Frontal cortex (tissue), 4 donors: ENCODE data around the gene RNF223. TPM values are rescaled to one million over a fixed set of nuclear protein-coding genes. Genes with fewer than 3 reads are reported as not detected.

Experiments
- DNase-seq, 2 donors: peaks; one replicate each; pipeline ENCODE4 v3.0.0; 2012; ENCODE audit warnings: low spot score in 2 of 2
- FAIRE-seq: peaks from 2 replicates; lab custom pipeline; 2012; peaks lifted over from hg19 to GRCh38; lab: Jason Lieb, UNC
- total RNA-seq: library from RNA; depleted of rRNA; stranded (reverse); fragments of >200 nt; gene quantifications from one replicate; pipeline ENCODE4 v1.2.3, GENCODE V29; 2014
- donor health status: control.
- donor health status: control.
- donor health status: control.

RNF223 gene
- total RNA-seq, 1 donor from 2014 or later = not detected

DNA sequence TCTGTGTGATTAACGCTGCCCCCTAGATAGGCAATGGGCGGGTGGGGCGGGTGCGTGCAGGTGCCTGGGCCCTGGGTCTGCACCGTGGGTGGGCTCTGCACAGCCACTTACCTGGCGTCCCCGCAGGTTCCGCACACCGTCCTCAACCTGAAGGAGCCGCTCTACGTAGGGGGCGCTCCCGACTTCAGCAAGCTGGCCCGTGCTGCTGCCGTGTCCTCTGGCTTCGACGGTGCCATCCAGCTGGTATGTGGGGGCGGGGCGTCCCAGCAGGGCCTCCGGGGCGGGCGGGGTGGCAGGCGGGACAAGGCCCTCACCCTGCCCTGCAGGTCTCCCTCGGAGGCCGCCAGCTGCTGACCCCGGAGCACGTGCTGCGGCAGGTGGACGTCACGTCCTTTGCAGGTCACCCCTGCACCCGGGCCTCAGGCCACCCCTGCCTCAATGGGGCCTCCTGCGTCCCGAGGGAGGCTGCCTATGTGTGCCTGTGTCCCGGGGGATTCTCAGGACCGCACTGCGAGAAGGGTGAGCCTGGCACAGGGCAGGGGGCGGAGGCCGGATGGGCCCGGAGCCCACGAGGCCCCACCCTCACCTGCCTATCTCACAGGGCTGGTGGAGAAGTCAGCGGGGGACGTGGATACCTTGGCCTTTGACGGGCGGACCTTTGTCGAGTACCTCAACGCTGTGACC lies 22.8 kb downstream of the RNF223 start:
- no peak for FAIRE-seq
- no peak for DNase-seq

DNA sequence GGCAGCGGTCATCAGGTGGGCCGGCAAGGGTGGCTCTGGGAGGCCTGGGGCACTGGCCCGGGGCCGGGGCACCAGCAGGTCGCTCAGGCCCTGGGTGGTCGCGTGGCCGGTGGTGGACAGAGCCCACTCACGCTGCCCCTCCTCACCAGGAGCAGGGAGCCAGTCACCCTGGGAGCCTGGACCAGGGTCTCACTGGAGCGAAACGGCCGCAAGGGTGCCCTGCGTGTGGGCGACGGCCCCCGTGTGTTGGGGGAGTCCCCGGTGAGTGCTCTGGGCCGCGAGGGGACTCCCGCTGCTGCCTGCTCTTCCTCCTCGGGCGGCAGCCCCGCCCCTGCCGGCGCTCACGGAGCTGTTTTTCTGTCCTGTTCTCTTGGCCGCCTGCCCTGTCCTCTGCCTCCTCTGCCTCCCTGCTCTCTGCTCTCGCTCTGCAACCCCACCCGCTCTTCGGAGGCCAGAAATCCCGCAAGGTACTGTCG lies 23.5 kb downstream of the RNF223 start:
- DNase-seq = no peak
- FAIRE-seq = no peak

DNA sequence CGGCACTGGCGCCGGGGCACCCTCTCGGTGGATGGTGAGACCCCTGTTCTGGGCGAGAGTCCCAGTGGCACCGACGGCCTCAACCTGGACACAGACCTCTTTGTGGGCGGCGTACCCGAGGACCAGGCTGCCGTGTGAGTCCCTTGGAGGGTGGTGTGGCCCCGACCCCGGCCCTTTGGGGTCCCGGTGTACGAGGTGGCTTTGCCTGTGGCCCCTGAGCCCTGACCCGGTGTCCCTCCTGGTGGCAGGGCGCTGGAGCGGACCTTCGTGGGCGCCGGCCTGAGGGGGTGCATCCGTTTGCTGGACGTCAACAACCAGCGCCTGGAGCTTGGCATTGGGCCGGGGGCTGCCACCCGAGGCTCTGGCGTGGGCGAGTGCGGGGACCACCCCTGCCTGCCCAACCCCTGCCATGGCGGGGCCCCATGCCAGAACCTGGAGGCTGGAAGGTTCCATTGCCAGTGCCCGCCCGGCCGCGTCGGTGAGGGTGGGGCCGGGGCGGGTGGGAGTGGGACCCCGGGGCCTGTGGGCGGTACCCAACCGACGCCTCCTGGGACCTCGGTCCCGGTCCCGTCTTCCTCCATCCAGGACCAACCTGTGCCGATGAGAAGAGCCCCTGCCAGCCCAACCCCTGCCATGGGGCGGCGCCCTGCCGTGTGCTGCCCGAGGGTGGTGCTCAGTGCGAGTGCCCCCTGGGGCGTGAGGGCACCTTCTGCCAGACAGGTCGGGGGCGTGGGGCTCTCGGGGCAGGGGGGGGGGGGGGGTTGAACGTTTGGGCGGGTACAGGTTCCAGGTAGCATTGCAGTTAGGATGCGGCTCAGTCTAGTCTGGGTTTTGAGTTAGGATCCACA lies 24.6 kb downstream of the RNF223 start:
- DNase-seq (no peak), FAIRE-seq (no peak)

DNA sequence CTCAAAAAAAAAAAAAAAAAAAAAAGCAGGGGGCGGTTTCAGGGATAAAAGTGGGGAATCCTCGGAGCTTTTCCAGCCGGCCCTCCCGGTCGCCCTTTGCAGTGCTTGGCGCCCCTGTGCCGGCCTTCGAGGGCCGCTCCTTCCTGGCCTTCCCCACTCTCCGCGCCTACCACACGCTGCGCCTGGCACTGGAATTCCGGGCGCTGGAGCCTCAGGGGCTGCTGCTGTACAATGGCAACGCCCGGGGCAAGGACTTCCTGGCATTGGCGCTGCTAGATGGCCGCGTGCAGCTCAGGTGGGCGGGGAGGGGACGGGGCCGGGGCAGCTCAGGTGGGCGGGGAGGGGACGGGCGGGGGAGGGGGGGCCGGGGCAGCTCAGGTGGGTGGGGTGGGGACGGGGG lies 25.3 kb downstream of the RNF223 start:
- no peak for DNase-seq
- no peak for FAIRE-seq

DNA sequence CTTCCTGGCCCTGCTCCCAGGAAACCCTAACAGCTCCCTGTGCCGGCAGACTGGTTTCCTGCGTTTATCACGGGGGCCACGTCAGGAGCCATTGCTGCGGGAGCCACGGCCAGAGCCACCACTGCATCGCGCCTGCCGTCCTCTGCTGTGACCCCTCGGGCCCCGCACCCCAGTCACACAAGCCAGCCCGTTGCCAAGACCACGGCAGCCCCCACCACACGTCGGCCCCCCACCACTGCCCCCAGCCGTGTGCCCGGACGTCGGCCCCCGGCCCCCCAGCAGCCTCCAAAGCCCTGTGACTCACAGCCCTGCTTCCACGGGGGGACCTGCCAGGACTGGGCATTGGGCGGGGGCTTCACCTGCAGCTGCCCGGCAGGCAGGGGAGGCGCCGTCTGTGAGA lies 26.1 kb downstream of the RNF223 start:
- no peak for DNase-seq
- FAIRE-seq = no peak

DNA sequence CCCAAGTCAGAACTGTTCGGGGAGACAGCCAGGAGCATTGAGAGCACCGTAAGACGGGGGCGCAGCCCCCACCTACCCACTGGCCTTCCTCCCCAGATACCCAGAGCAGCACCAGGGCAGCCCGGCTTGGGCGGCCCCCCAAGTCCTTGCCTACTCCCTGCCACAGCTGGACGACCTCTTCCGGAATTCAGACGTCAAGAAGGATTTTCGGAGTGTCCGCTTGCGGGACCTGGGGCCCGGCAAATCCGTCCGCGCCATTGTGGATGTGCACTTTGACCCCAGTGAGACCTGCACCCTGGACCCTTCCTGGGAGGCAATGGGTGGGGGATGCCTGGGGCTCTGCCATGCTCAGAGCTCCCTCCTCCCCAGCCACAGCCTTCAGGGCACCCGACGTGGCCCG lies 26.7 kb downstream of the RNF223 start:
- no peak for FAIRE-seq
- no peak for DNase-seq

DNA sequence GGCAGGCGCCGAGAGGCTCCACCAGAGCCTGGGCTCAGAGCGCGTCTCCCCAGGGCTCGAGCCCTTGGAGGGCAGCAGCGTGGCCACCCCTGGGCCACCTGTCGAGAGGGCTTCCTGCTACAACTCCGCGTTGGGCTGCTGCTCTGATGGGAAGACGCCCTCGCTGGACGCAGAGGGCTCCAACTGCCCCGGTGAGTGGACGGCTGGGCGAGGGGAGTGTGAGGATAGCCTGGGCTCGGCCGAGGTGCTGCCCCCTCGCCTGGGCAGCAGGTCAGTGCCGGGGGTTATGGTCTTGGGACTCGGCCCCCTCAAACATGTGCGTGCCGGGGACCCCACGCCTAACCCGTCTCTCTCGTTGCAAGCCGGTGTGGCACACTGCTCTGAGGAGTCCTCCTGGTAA lies 27.3 kb downstream of the RNF223 start:
- DNase-seq (no peak), FAIRE-seq (no peak)

DNA sequence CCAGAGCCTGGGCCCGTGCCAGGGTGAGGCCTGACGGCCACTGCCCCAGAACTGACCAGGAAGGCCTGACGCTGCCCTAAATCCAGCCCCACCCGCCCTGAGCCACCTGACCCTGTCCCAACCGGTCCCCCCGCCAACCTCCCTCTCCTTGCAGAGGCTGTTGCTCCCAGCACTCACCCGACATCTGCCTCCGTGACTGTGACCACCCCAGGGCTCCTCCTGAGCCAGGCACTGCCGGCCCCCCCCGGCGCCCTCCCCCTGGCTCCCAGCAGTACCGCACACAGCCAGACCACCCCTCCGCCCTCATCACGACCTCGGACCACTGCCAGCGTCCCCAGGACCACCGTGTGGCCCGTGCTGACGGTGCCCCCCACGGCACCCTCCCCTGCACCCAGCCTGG lies 27.9 kb downstream of the RNF223 start:
- DNase-seq (no peak), FAIRE-seq (no peak)

DNA sequence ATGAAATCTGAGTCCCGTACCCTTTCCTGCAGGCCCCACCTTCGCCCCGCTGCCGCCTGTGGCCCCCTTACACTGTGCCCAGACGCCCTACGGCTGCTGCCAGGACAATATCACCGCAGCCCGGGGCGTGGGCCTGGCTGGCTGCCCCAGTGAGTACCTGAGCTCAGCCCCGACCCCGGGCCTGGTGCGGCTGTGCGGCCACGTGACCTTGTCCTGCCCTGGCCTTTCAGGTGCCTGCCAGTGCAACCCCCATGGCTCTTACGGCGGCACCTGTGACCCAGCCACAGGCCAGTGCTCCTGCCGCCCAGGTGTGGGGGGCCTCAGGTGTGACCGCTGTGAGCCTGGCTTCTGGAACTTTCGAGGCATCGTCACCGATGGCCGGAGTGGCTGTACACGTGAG lies 29.0 kb downstream of the RNF223 start:
- DNase-seq (no peak), FAIRE-seq (no peak)

DNA sequence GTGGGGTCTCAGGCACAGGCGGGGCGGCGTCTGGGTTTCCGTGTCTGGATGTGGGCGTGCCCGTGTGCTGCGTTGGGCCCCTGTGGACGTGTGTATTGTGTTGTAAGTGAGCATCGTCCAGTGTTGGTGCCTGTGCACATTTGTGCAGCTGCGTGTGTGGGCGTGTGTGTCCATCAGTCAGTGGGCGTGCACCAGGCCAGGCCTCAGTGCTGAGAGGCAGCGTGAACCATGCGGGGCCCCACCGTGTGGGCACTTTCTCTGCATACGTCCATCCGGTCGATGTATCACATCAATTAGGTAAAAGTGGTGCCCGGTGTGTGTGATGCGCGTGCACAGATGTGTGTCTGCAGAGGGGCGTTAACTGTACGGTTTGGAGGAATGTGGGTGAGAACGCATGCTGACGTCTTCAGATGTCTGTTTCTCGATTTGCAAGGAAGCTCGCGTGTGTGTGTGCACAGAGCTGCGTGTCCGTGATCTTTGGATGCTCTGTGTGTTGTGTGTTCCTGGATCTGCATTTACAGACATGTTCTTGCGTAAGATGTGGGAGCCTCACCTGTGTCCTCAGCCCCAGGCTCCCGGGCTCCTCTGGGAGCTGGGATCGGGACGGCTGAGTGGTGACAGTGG lies 29.5 kb downstream of the RNF223 start:
- FAIRE-seq (no peak), DNase-seq (no peak)

DNA sequence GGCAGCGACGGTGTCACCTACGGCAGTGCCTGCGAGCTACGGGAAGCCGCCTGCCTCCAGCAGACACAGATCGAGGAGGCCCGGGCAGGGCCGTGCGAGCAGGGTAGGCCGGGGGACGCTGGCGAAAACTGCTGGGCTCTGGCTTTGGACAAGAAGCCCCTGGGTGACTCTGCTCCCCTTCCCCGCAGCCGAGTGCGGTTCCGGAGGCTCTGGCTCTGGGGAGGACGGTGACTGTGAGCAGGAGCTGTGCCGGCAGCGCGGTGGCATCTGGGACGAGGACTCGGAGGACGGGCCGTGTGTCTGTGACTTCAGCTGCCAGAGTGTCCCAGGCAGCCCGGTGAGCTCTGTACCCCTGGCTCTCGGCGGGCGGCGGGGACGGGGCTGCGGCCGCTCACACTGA lies 30.2 kb downstream of the RNF223 start:
- no peak for FAIRE-seq
- DNase-seq = no peak

DNA sequence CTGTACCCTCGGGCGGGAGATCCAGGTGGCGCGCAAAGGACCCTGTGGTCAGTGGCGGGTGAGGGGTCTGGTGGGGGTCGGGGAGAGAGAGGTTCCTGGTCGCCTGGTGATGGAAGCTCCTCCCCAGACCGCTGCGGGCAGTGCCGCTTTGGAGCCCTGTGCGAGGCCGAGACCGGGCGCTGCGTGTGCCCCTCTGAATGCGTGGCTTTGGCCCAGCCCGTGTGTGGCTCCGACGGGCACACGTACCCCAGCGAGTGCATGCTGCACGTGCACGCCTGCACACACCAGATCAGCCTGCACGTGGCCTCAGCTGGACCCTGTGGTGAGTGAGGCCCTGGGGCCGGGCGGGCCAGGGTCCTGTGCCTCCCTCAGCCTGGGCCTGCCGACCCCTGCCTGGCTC lies 30.7 kb downstream of the RNF223 start:
- FAIRE-seq = no peak
- DNase-seq = no peak

DNA sequence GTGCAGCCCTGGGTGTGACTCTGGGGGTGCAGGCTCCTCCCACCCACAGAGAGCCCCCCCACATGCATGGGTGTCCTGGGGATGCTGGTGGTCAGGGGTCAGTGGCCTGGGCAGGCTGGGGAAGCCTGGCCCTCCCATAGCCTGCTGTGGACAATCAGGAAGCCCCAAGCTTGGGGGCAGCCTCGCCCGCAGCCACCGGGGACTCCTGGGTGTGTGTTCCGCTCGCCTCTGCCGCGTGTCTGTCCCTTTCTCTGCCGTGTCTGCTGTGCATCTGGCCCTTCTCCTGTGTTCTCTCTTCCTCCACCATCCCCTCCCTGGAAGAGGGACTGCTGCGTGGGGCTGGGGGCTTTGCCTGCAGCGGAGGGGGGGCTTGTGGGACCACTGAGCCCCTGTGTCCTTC lies 31.3 kb downstream of the RNF223 start:
- DNase-seq = no peak
- FAIRE-seq = no peak

DNA sequence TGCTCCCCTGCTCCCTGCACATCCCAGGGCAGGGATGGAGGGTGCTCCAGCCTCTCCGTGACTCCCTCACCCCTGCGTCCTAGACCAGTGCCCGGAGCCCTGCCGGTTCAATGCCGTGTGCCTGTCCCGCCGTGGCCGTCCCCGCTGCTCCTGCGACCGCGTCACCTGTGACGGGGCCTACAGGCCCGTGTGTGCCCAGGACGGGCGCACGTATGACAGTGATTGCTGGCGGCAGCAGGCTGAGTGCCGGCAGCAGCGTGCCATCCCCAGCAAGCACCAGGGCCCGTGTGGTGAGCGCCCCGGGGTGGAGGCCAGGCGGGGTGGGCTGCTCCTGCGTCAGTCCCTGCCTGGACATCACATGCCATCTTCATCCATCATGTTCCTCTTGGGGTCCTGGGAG lies 32.2 kb downstream of the RNF223 start:
- FAIRE-seq (no peak), DNase-seq (no peak)

DNA sequence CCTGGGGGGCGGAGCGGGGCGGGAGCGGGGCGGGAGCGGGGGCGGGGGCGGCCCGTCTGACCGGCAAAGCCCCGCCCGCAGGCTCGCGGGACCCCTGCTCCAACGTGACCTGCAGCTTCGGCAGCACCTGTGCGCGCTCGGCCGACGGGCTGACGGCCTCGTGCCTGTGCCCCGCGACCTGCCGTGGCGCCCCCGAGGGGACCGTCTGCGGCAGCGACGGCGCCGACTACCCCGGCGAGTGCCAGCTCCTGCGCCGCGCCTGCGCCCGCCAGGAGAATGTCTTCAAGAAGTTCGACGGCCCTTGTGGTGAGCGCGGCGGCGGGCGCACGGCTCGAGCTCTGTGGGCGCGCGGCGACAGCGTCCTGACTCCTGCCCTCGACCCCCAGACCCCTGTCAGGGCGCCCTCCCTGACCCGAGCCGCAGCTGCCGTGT lies 33.0 kb downstream of the RNF223 start:
- no peak for FAIRE-seq
- no peak for DNase-seq

DNA sequence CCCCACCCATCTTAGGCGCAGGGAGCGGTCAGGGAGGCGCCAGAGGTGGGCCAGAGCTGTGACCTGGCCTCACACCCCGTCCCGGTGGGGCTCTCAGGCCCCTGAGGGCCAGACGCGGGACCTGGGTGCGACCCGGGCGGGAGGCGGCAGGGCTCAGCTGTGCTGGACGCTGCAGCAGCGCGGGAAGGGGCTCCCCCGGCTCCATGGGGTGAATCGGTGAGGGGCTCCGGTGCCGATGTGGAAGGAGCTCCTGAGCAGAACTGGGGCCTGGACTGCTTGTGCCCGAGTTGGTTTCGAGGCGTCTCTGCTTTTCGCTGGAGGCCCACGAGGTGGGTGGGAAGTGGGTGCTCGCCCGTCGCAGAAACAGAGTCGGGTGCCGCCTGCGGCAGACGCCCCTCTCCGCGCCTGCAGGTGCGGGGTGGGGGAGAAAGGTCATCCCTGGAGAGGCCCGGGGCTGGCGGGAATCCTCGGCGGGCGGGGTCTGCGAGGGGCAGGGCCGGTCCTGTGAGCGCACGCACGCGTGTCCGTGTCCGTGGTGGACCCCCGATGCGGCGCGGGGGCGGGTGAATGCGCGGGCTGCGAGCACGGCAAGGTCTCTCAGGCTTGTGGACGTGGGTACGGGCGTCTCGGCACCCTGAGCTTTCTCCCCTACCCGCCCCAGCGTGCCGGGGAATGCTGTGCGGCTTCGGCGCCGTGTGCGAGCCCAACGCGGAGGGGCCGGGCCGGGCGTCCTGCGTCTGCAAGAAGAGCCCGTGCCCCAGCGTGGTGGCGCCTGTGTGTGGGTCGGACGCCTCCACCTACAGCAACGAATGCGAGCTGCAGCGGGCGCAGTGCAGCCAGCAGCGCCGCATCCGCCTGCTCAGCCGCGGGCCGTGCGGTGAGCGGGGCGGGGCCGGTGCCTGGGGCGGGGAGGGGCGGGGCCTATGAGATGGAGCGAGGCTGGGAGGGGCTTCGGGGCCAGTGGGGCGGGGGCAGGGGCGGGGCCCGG lies 33.8 kb downstream of the RNF223 start:
- FAIRE-seq (no peak), DNase-seq (peak; percentile 95 to 98)

DNA sequence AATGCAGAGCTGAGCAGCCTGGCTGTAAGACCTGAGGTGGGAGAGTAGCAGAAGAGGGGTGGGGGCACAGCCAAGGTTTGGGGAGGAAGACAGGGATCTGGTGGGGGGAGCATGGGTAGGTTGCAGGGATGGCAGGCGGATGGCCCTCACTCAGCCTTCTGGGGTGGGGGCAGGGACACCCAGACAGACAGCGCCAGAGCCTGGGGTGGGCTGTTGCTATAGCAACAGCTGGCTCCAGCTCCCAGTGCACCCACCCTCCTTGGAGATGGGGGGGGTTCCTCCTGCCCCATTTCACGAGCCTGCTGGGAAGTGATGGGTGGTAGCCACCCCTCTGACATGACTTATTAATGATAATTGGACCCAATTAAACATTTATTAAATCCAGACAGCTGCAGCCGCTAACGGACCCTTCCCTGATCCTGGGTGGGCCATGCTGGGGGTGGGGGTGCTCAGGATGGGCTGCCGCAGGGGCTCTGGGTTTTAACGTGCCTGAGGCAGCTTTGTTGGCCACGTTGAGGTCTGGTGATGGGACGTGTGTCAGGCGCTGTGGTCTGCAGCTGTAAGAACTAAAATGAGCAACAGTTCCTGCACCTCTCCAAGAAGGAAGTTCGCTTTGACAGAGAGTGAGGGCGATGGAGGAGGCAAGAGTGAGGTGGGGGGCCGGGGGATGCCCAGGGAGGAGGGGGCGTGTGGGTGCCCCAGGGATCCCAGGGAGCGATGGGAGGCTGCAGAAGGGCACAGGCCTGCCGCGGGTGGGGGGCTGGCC lies 34.8 kb downstream of the RNF223 start:
- FAIRE-seq (no peak), DNase-seq (no peak)

DNA sequence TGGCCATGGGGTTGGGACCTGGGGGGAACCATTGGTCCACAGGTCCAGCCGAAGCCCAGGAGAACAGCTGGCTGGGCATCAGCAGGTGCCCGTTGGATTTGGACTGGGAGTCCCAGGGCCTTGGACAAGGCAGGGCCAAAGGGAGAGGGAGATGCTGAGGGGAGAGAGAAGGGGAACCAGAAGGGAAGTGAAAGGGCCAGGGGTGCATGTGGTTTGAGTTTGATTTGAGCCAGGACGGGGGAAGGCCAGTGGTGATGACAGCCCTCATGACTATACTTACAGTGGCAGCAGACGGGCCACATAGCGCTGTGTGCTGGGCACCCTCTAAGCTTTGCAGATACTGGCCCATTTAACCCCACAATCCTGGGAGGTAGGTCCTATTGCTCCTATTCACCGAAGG lies 35.4 kb downstream of the RNF223 start:
- FAIRE-seq (no peak), DNase-seq (no peak)
